ENCODE data around the gene AKAP6.

AKAP6 gene

DNA sequence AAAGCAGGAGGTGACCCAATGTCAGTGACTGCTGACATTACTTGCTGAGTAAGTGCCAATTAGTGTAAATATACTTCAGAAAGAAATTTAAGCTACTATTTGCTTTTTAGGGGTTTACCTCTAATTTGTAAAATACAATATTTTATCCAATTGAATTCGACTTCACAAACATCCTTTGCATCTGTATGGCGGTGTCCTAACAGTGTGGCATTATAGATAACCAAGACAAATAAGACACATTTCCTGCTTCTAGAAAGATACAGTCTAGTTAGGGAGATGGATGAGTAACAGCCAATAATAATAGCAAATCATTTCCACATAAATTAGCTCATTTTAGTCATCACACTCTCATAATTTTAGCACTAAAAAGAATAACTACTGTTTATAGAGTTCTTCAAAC is 196.5 kb downstream of the AKAP6 start:
- DNase-seq (ENCODE audit: low read depth): no peak
- TF ChIP-seq CTCF (conservative IDR thresholded peaks at IDR 0.05; ENCODE audit: low read length): no peak
- no peak overlapping the region for H3K4me3 ChIP-seq (ENCODE audit: low read length)

DNA sequence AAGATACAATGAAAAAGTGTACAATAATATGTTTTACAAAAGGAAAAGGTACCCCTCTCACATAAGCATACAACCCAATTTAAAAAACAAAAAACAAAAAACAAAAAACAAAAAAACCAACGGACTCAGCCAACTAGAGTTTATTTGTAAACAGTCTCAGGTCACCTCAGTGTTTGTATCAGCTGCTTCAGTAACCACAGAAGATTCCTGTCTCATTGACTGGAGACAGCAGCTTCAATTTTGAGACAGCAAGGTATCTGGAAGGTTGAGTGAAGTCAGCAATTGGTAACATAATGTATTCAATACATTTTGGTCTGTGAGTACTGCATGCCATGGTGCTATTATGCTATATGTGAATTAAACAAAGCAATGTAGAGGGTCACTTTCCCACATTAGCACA is 201.7 kb downstream of the AKAP6 start:
- no peak for TF ChIP-seq CTCF (conservative IDR thresholded peaks at IDR 0.05; ENCODE audit: low read length)
- DNase-seq (ENCODE audit: low read depth): no peak

DNA sequence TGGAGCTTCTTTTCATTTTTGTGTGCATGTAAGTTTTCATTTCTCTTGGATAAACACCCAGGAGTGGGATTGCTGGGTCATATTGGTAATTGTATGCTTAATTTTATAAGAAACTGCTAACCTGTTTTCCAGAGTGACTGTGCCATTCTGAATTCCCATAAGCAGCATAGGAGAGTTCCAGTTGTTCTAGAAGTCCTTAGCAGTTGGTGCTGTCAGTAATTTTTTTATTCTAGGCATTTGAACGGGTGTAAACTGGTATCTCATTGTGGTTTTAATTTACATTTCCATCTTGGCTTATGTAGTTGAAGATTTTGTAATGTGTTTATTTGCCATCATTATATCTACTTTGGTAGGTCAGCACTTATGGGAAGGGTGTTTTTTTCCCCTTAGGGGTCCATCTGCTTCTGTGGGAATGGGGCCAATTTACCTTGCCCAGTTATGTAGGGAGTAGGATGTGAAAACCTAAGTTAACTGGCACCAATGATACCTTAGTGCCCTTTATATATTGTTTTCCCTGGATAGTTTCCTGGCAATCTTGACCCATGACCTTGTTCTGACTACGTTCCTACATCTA is 202.9 kb downstream of the AKAP6 start:
- DNase-seq (ENCODE audit: low read depth): no peak
- no peak overlapping the region for H3K4me3 ChIP-seq (ENCODE audit: low read length)
- no peak for TF ChIP-seq CTCF (conservative IDR thresholded peaks at IDR 0.05; ENCODE audit: low read length)

More for the DNA sequence above, 201.7 kb downstream of the AKAP6 start:
- no peak overlapping the region for H3K4me3 ChIP-seq (ENCODE audit: low read length)

- no peak for DNase-seq (ENCODE audit: low read depth)
- H3K4me3 ChIP-seq (ENCODE audit: low read length): no peak overlapping the region
- TF ChIP-seq CTCF (conservative IDR thresholded peaks at IDR 0.05; ENCODE audit: low read length): no peak
These were observed 205.0 kb downstream of the AKAP6 start for GRCh38 chr14:32534145-32534544.

- no peak overlapping the region for H3K4me3 ChIP-seq (ENCODE audit: low read length)
- DNase-seq (ENCODE audit: low read depth): no peak
- TF ChIP-seq CTCF (conservative IDR thresholded peaks at IDR 0.05; ENCODE audit: low read length): no peak
These were observed 207.1 kb downstream of the AKAP6 start for GRCh38 chr14:32536175-32536574.

DNA sequence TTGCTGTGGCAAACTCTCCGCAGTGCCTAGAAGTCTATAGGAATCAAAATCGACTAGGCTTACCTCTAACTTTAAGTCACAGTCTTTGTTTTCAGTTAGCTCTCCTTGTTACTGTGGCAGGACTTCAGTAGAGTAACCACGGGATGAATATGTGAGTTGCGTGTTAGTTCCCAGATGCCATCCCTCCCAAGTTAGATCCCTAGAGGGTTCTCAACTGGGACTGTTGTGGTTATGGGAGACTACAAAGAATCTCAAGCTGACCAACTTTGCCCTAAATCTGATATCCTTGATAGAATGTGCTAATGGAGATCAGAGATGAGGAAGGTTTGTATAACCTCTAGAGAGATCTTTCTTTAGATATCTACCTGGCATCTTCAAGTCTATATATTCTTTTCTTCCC is 208.1 kb downstream of the AKAP6 start:
- H3K4me3 ChIP-seq (ENCODE audit: low read length): no peak overlapping the region
- no peak for DNase-seq (ENCODE audit: low read depth)
- no peak for TF ChIP-seq CTCF (conservative IDR thresholded peaks at IDR 0.05; ENCODE audit: low read length)

- no peak for TF ChIP-seq CTCF (conservative IDR thresholded peaks at IDR 0.05; ENCODE audit: low read length)
- no peak for DNase-seq (ENCODE audit: low read depth)
- no peak overlapping the region for H3K4me3 ChIP-seq (ENCODE audit: low read length)
These were observed 213.4 kb downstream of the AKAP6 start for GRCh38 chr14:32542507-32542906.
